NCI-H345 treated with DMSO at 0.1 percent for 48 hours (cell line): ENCODE results near the gene GTF2F1.
"Not testable (repeated sequence)": the region's sequence is repeated elsewhere in the genome, so short reads cannot be mapped to it uniquely, and the experiment has no call there.

Experiments used
- DNase-seq: peaks from one replicate; lab custom pipeline; 2025; ENCODE audit not compliant: unreplicated experiment; lab: John Stamatoyannopoulos, UW

GTF2F1 gene

DNA sequence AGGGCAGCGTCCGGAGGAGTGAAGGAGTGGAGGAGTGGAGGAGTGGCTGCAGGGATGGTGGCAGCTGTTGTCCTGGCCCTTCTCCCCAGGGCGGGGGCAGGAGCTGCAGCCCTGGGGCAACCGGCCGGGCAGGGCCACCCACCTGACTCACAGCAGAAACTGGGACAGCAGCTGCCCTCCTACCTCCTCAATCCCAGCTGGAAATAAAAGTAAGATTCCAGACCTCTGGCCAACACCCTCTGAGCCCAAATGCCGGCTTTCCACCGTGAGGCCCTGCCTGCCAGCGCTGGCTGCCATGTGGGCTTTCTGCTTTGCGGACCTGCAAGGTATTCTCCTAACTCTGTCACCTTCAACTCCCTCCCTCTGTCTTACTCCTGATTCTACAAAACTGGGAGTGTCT, 35.0 kb downstream of the GTF2F1 start:
- DNase-seq, result no peak

DNA sequence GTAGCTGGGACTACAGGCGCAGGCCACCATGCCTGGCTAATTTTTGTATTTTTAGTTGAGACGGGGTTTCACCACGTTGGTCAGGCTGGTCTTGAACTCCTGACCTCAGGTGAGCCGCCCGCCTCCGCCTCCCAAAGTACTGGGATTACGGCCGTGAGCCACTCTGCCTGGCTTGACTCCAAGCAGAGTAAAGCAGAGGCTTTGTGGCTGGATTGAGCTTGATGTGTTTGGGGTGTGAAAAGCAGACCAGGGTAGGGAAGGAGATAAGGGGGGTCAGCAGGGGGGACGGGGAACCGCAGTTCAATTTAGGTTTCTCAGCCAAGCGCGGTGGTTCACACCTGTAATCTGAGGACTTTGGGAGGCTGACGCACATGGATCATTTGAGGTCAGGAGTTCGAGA, 35.8 kb downstream of the GTF2F1 start:
- DNase-seq, result no peak

DNA sequence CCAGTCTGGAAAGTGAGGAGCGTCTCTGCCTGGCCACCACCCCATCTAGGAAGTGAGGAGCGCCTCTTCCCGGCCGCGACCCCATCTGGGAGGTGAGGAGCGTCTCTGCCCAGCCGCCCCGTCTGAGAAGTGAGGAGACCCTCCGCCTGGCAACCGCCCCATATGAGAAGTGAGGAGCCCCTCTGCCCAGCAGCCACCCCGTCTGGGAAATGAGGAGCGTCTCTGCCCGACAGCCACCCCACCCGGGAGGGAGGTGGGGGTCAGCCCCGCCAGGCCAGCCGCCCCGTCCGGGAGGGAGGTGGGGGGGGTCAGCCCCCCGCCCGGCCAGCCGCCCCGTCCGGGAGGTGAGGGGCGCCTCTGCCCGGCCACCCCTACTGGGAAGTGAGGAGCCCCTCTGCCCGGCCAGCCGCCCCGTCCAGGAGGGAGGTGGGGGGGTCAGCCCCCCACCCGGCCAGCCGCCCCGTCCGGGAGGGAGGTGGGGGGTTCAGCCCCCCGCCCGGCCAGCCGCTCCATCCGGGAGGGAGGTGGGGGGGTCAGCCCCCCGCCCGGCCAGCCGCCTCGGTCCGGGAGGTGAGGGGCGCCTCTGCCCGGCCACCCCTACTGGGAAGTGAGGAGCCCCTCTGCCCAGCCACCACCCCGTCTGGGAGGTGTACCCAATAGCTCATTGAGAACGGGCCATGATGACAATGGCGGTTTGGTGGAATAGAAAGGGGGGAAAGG, 37.5 kb downstream of the GTF2F1 start:
- DNase-seq, result not testable (repeated sequence)

DNA sequence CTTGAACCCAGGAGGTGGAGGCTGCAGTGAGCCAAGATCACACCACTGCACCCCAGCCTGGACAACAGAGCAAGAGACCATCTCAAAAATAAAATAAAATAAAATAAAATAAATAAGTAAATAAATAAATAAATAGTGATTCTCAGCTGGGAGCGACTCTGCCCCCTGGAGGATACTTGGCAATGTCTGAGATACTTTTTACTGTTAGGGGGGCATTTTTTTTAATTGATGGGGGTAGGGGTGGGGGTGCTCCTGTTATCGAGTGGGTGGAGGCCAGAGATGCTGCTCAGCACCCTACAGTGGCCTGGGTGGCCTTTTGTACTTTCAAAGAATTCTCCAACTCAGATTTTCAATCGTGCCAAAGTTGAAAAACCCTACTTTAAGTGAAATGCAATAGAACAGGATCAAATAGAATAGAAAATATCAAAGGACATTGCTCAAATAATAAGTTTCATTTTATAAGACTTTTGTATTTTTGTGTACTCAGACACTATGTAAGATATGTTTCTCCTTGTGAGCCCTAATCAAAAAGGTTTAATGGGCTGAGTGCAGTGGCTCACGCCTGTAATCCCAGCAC, 38.8 kb downstream of the GTF2F1 start:
- no peak for DNase-seq

DNA sequence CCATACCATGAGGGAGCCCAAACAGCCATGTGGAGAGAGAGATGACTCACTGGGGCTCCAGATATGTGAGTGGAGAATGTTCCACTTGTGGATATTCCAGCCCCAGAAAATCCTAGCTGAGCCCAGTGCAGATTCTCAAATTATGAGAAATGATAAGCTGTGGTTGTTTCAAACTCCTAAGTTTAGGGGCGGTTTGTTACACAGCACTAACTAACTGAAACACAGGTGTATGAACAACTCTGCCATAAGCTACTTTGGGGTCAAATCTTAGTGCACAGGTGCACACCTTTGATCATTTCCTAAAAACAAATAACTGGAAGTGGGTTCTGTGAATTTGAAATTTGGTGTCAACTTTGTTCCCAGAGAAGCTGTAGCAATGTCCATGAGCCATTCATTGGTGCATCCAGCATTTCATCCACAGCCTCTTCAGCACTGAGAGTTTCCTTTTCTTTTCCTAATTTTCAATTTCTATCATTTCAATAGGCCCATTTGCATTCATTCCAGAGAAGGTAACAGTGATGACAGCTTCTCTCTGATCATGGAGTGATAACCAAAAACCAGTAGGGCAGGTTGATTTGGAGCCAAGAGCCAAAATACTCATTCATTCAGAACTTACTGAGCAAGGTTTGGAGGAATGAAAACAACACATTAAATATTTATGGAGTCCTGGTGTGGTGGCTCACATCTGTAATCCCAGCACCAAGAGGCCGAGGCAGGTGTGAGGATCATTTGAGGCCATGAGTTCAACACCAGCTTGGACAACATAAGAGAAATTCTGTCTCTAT, 40.4 kb downstream of the GTF2F1 start:
- DNase-seq, result no peak

DNA sequence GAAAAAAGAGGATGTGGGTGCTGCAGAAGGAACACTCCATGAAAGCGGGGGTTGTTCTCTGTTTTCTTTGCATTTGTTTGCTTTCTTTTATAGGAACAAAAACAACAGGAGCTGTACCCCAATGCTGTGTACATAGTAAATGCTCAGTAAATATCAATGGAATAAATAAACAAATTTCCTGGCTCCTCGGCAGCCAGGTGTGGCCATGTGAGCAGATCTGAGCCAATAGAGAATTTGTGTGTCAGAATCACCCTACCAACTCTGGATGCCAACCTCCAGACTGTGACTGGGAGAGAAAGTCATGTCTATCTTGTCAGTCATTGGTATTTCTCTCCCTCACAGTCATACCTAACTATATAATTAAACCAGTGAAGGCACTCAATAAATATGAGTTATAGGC, 42.3 kb downstream of the GTF2F1 start:
- DNase-seq, result no peak

DNA sequence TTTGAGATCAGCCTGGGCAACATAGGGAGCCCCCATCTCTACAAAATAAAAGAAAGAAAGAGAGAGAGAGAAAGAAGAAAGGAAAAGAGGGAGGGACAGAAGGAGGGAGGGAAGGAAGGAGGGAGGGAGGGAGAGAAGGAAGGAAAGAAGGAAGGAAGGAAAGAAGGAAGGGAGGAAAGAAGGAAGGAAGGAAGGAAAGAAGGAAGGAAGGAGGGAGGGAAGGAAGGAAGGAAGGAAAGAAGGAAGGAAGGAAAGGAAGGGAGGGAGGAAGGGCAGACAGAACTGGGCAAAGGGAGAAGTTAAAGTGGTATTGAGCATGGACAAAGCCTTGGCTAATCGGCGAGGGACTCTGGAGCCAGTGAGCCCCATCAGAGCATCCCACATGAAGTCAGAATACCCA, 43.7 kb downstream of the GTF2F1 start:
- DNase-seq, result not testable (repeated sequence)

DNA sequence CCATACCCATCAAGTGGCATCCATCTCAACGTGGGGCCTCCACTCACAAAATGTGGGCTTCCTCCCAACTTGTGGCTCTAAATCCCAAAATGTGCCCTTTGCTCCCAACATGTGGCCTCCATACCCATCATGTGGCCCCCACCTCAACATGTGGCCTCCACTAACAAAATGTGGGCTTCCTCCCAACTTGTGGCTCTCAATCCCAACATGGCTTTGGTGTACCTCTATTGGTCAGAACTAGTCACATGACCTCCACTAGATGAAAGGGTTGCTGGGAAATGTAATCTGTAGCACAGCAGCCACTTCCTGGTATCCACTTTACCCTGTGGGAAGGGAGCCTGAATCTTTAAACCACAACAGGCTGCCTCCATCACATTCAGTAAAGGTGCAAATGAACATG, 49.5 kb downstream of the GTF2F1 start:
- no peak for DNase-seq

DNA sequence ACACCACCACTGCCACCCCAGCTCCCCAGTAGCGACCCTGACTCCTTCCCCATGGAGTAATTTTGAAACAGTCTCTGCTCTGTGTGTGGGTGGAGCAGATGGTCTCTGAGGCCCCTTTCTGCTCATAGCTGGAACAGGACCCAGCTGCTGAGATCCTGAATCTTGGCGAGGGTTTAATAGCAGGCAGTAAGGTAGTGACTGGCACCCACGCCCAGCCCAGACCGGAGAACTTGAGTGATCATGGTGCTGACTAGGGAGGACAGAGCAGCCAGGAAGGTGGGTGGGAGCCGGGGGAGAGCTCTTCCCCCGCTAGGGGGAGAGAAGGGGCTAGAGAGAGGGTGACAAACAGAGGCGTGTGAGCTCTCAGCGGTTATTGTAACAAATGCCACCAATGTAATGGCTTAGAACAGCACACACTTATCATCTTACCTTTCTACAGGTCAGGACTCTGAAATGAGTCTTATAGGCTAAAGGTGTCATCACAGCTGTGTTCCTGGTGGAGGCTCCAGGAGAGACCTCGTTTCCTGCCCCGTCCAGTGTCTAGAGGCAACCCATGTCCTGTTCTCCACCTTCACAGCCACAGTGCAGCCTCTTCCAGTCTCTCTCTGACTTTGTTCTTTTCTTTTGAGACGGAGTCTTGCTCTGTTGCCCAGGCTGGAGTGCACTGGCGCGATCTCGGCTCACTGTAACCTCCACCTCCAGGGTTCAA, 52.3 kb downstream of the GTF2F1 start:
- no peak for DNase-seq

DNA sequence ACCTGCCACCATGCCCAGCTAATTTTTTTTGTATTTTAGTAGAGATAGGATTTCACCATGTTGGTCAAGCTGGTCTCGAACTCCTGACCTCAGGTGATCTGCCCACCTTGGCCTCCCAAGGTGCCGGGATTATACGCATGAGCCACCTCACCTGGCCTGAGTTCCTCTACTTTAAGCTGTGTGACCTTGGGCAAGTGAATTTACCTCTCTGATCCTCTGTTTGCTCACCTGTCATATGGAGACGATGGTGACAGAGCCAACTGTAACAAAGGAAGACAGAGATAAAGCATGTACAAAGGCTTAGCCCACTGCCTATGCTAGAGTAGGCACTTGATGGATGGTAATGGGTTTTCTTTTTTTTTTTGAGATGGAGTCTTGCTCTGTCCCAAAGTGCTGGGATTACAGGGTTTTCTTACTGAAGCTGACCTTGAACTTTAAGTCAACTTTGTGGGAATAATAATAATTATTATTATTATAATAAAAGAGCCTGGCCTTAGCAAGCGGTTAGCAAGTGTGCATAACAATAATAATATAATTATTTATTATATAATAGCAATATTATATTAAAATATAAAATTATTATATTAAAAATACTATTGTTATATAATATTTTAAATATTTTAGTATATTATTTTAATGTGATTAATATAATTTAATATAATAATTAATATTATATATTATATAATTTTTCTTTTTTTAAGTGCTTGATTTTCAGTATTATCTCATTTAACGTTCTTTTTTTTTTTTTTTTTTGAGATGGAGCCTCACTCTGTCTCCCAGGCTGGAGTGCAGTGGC, 58.3 kb downstream of the GTF2F1 start:
- no peak for DNase-seq

DNA sequence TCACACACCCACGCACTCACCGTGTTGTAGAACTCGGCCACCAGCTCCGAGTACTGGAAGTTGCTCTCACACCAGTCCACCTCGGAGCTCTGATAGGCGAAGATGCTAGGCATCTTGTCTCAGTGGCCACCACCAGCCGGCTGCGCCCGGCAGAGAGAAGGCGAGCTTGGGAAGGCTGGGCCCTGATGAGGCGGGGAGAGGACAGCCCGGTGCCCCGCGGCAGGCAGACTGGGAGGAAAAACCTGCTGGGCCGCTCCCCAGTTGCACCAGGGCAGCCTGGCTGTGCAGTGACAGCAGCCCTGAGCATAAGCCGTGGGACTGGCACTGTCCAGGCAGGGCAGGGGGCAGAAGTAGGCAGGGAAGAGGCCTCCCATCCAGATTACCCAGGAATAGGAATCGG, 59.5 kb downstream of the GTF2F1 start, which contains the start of gene ACER1:
Gene ACER1, minus strand, starts transcription at position 174 of the 400 bp plus-strand sequence. Its CDS starts 61 bp downstream, at position 113.
- DNase-seq, result no peak
